Measurements from ENCODE around the gene ANKRD39. TPM values are rescaled to one million over a fixed set of nuclear protein-coding genes. Genes with fewer than 3 reads are reported as not detected.

The ANKRD39 gene
- total RNA-seq, 1 experiment from 2014 or later: 24.4 TPM

DNA sequence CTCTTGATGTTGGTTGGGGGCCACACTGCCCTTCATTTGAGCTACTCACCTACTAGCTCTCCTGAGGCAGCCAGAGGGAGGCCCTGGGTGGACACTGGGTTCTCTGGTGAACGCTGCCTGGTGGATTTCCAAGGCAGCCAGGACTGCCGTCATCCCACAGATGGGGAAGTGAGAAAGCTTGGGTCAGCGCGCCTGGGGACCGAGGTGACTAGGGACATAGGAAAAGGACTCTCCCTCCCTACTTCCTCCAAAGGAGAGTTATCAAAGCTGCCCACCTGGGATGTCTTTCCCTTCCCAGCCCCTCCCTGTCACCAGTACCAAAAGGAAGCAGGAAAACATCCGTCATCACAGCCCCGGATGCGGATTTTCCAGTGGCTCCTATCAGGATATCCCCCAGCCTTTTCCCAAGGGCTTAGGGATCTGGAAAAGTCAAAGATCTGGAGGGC lies 15.9 kb upstream of the ANKRD39 start:
- H3K9me3 ChIP-seq (ENCODE audit: control insufficient read depth, insufficient read depth, low read depth, low read length): no peaks in the 10 kb centered on the region
- intact Hi-C loops (cut with micrococcal nuclease; ENCODE audit: unreplicated experiment): no loop called here
- in situ Hi-C loops (cut with HindIII; ENCODE audit: low pct_unique_long_range_greater_than_20kb, low sequenced_read_pairs): no loop called here
- no peak overlapping the region for H3K4me3 ChIP-seq (ENCODE audit: low read depth in 2 of 2, low read length in 2 of 2)
- DNase-seq (ENCODE audit: low read depth, low spot score): no peak
- CTCF ChIA-PET: interaction anchor here (1.1 to 1.2 kb wide), 2 partner anchors 77 to 78 kb away, joined by 3 read pairs; no protein-coding TSS in a partner anchor
- H3K27ac ChIP-seq (ENCODE audit: low read length): no peak overlapping the region
- POLR2A ChIA-PET: no interaction called here
- no peak for ATAC-seq
- no peaks in the 10 kb centered on the region; the same call in 1 of the 2 replicates for H3K36me3 ChIP-seq (ENCODE audit: control insufficient read depth, insufficient read depth, low read length)
- no peak for TF ChIP-seq REST (IDR thresholded peaks at IDR 0.05; ENCODE audit: insufficient read depth in 1 of 2, low read depth in 2 of 2, low read length in 1 of 2)
- no peak for TF ChIP-seq TCF7L2 (IDR thresholded peaks at IDR 0.05; ENCODE audit: low read depth, low read length)
- TF ChIP-seq POLR2AphosphoS5 (IDR thresholded peaks at IDR 0.05; ENCODE audit: low read depth, low read length): no peak
- TF ChIP-seq, protein P1, sequence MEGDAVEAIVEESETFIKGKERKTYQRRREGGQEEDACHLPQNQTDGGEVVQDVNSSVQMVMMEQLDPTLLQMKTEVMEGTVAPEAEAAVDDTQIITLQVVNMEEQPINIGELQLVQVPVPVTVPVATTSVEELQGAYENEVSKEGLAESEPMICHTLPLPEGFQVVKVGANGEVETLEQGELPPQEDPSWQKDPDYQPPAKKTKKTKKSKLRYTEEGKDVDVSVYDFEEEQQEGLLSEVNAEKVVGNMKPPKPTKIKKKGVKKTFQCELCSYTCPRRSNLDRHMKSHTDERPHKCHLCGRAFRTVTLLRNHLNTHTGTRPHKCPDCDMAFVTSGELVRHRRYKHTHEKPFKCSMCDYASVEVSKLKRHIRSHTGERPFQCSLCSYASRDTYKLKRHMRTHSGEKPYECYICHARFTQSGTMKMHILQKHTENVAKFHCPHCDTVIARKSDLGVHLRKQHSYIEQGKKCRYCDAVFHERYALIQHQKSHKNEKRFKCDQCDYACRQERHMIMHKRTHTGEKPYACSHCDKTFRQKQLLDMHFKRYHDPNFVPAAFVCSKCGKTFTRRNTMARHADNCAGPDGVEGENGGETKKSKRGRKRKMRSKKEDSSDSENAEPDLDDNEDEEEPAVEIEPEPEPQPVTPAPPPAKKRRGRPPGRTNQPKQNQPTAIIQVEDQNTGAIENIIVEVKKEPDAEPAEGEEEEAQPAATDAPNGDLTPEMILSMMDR (IDR thresholded peaks at IDR 0.05): no peak
- no peak for TF ChIP-seq SIN3A (IDR thresholded peaks at IDR 0.05; ENCODE audit: borderline replicate concordance, insufficient read depth, low read depth, low read length)
- no peaks in the 10 kb centered on the region for H3K27me3 ChIP-seq (ENCODE audit: control insufficient read depth, insufficient read depth, low read length)
- BruUV-seq (replicated peaks): no TSS peak
- H3K4me1 ChIP-seq (ENCODE audit: control insufficient read depth, insufficient read depth, low read length): peaks cover 17% of the 10 kb centered on the region; the same call in 1 of the 2 replicates

- no TSS peak for BruUV-seq (replicated peaks)
- H3K9me3 ChIP-seq (ENCODE audit: control insufficient read depth, insufficient read depth, low read depth, low read length): no peaks in the 10 kb centered on the region
- peaks cover 17% of the 10 kb centered on the region for H3K4me1 ChIP-seq (ENCODE audit: control insufficient read depth, insufficient read depth, low read length)
- peaks cover 3% of the 10 kb centered on the region; the same call in 1 of the 2 replicates for H3K36me3 ChIP-seq (ENCODE audit: control insufficient read depth, insufficient read depth, low read length)
- CTCF ChIA-PET: interaction anchor here (1.1 kb wide), 1 partner anchor 78 kb away, joined by 3 read pairs; no protein-coding TSS in a partner anchor
- in situ Hi-C loops (cut with HindIII; ENCODE audit: low pct_unique_long_range_greater_than_20kb, low sequenced_read_pairs): no loop called here
- intact Hi-C loops (cut with micrococcal nuclease; ENCODE audit: unreplicated experiment): no loop called here
- ATAC-seq: no peak
- TF ChIP-seq, protein P1 (IDR thresholded peaks at IDR 0.05): no peak
- TF ChIP-seq SIN3A (IDR thresholded peaks at IDR 0.05; ENCODE audit: borderline replicate concordance, insufficient read depth, low read depth, low read length) (no peak), REST (IDR thresholded peaks at IDR 0.05; ENCODE audit: insufficient read depth in 1 of 2, low read depth in 2 of 2, low read length in 1 of 2) (no peak), POLR2AphosphoS5 (IDR thresholded peaks at IDR 0.05; ENCODE audit: low read depth, low read length) (no peak), TCF7L2 (IDR thresholded peaks at IDR 0.05; ENCODE audit: low read depth, low read length) (no peak)
- H3K27me3 ChIP-seq (ENCODE audit: control insufficient read depth, insufficient read depth, low read length): no peaks in the 10 kb centered on the region
- H3K4me3 ChIP-seq (ENCODE audit: low read depth in 2 of 2, low read length in 2 of 2): no peak overlapping the region
- no peak overlapping the region for H3K27ac ChIP-seq (ENCODE audit: low read length)
- no peak for DNase-seq (ENCODE audit: low read depth, low spot score)
- POLR2A ChIA-PET: no interaction called here
Observed at GRCh38 chr2:96872591-96873349, 15.0 kb upstream of the ANKRD39 start.
